ENCODE measurements around the gene GABRB1.

The GABRB1 gene

DNA sequence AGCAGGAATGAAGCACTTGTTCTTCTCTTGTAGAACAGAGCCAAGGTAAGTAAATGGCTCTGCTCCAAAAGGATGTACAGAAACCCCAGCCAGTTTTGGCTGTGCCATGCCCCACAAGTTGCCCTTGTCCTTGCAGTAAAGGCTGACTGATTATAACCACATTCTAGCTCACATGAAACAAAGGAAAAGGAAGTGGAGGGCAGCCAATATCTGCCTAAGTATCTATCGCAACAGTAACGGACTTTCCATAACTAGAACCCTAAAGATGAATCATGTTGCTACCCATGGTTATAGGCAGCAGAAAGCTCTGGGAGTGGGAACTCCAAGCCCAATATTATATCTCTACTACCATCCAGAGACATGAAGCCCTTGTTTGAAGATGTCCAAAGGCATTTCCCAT, 336.4 kb downstream of the GABRB1 start:
- Histone ChIP-seq H2BK5ac (ENCODE audit: low read depth, low read length, poor library complexity) (no peak overlapping the region), H3K4me3 (ENCODE audit: low read depth, low read length) (no peak overlapping the region), H3K4me2 (ENCODE audit: low read length) (no peak overlapping the region), H3K4me1 (ENCODE audit: control insufficient read depth in 1 of 2, insufficient read depth in 2 of 2, low read length in 2 of 2) (no peaks in the 10 kb centered on the region), H3K79me2 (ENCODE audit: control insufficient read depth, insufficient read depth, low read length, poor library complexity) (no peaks in the 10 kb centered on the region), H3K23ac (ENCODE audit: low read length) (no peak overlapping the region), H3K9ac (ENCODE audit: low read length) (no peak overlapping the region), H3K14ac (ENCODE audit: low read length) (no peak overlapping the region), H4K12ac (ENCODE audit: low read depth, low read length) (no peak overlapping the region), H2BK120ac (ENCODE audit: insufficient read depth, low read length, poor library complexity) (no peak overlapping the region), H3K4ac (ENCODE audit: low read depth, low read length) (no peak overlapping the region), H3K18ac (ENCODE audit: low read length) (no peak overlapping the region), H4K8ac (ENCODE audit: low read depth, low read length) (no peak overlapping the region), H4K91ac (ENCODE audit: low read depth, low read length) (no peak overlapping the region), H3K27ac (ENCODE audit: low read depth, low read length) (no peak overlapping the region), H3K9me3 (ENCODE audit: insufficient read depth, low read depth, low read length) (no peaks in the 10 kb centered on the region), H3K79me1 (ENCODE audit: low read length) (no peaks in the 10 kb centered on the region), H3K36me3 (ENCODE audit: control insufficient read depth in 1 of 2, insufficient read depth in 2 of 2, low read length in 2 of 2) (no peaks in the 10 kb centered on the region), H2AK5ac (ENCODE audit: low read length) (no peak overlapping the region), H2AFZ (ENCODE audit: insufficient read depth, low read length, poor library complexity) (no peak overlapping the region), H3K27me3 (ENCODE audit: insufficient read depth, low read length) (no peaks in the 10 kb centered on the region), H2BK12ac (ENCODE audit: low read length) (no peak overlapping the region)
- no peak for DNase-seq
- WGBS (ENCODE audit: extremely low coverage, insufficient coverage, insufficient read length) = no CpG with 5 or more reads among the region's 2 CpGs

DNA sequence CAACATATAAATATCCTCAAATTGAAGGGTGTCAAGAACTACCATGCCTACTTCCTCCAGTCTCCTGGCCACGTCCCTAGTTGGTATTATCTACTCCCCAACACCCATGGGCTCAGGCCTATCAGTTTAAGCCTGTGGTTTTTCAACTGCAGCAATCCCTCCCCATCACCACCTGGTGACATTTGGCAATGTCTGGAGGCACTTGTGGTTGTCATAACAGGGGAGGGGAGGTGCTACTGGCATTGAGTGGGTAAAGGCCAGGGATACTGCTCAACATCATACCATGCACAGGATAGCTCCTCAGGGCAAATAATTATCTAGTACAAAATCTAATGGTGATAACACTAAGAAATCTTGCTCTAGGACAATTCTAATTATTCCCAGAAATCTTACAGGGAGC, 336.8 kb downstream of the GABRB1 start:
- Histone ChIP-seq H3K14ac (ENCODE audit: low read length) (no peak overlapping the region), H4K12ac (ENCODE audit: low read depth, low read length) (no peak overlapping the region), H3K36me3 (ENCODE audit: control insufficient read depth in 1 of 2, insufficient read depth in 2 of 2, low read length in 2 of 2) (no peaks in the 10 kb centered on the region), H3K79me2 (ENCODE audit: control insufficient read depth, insufficient read depth, low read length, poor library complexity) (no peaks in the 10 kb centered on the region), H3K27me3 (ENCODE audit: insufficient read depth, low read length) (no peaks in the 10 kb centered on the region), H3K4me1 (ENCODE audit: control insufficient read depth in 1 of 2, insufficient read depth in 2 of 2, low read length in 2 of 2) (no peaks in the 10 kb centered on the region), H2BK120ac (ENCODE audit: insufficient read depth, low read length, poor library complexity) (no peak overlapping the region), H2BK12ac (ENCODE audit: low read length) (no peak overlapping the region), H4K8ac (ENCODE audit: low read depth, low read length) (no peak overlapping the region), H3K27ac (ENCODE audit: low read depth, low read length) (no peak overlapping the region), H2AFZ (ENCODE audit: insufficient read depth, low read length, poor library complexity) (no peak overlapping the region), H3K4me3 (ENCODE audit: low read depth, low read length) (no peak overlapping the region), H3K79me1 (ENCODE audit: low read length) (no peaks in the 10 kb centered on the region), H2AK5ac (ENCODE audit: low read length) (no peak overlapping the region), H3K23ac (ENCODE audit: low read length) (no peak overlapping the region), H3K9me3 (ENCODE audit: insufficient read depth, low read depth, low read length) (no peaks in the 10 kb centered on the region), H4K91ac (ENCODE audit: low read depth, low read length) (no peak overlapping the region), H3K4ac (ENCODE audit: low read depth, low read length) (no peak overlapping the region), H2BK5ac (ENCODE audit: low read depth, low read length, poor library complexity) (no peak overlapping the region), H3K9ac (ENCODE audit: low read length) (no peak overlapping the region), H3K18ac (ENCODE audit: low read length) (no peak overlapping the region), H3K4me2 (ENCODE audit: low read length) (no peak overlapping the region)
- DNase-seq = peak; percentile 61 to 90
- WGBS (ENCODE audit: extremely low coverage, insufficient coverage, insufficient read length) = no CpG with 5 or more reads among the region's 1 CpG

DNA sequence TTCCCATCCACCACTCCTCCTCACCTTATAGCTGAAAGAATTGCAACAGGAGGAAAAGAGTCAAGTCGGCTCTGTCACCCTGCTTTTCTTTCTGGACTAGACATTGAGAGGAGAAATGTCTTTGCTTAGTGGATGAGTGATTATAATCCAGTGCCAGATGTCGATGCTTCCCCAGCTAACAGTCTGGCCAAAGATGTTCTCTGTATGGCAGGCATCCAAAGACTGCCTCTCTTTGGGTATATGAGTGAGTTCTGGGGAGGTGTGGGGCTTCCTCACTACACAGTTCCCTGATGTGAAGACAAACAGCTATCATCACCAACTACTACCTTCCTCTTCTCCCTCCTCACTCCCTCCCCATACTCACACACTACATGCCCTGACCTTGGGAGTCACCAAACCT, 341.2 kb downstream of the GABRB1 start:
- DNase-seq = no peak
- H3K14ac ChIP-seq (ENCODE audit: low read length) = no peak overlapping the region

DNA sequence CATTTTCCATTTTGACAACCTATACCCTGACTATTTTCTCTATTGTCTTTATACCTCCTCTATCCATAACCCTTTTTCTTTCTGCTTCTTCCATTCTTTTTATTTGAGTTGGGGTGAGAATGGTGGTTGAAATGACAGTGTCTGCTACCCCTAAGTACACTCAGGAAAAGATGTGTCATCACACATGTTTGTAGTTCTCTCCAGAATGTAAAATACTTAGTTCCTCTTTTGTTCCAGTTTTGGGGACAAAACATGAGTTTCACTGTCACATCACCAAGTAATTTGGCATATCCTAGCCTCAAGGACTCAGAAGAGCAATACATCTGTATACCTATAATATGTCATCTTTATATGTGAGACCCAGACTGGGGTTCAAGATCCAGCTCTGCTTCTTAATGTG, 341.8 kb downstream of the GABRB1 start:
- H3K9me3 ChIP-seq (ENCODE audit: insufficient read depth, low read depth, low read length) = no peaks in the 10 kb centered on the region
- no peaks in the 10 kb centered on the region for H3K36me3 ChIP-seq (ENCODE audit: control insufficient read depth in 1 of 2, insufficient read depth in 2 of 2, low read length in 2 of 2)
- H2BK12ac ChIP-seq (ENCODE audit: low read length) = no peak overlapping the region
- no peaks in the 10 kb centered on the region for H3K27me3 ChIP-seq (ENCODE audit: insufficient read depth, low read length)
- H3K4ac ChIP-seq (ENCODE audit: low read depth, low read length) = no peak overlapping the region
- no peak overlapping the region for H3K23ac ChIP-seq (ENCODE audit: low read length)
- no peak overlapping the region for H4K12ac ChIP-seq (ENCODE audit: low read depth, low read length)
- no peaks in the 10 kb centered on the region for H3K79me1 ChIP-seq (ENCODE audit: low read length)
- H4K8ac ChIP-seq (ENCODE audit: low read depth, low read length) = no peak overlapping the region
- no peak overlapping the region for H2AK5ac ChIP-seq (ENCODE audit: low read length)
- H3K18ac ChIP-seq (ENCODE audit: low read length) = no peak overlapping the region
- H3K79me2 ChIP-seq (ENCODE audit: control insufficient read depth, insufficient read depth, low read length, poor library complexity) = no peaks in the 10 kb centered on the region
- H2BK5ac ChIP-seq (ENCODE audit: low read depth, low read length, poor library complexity) = no peak overlapping the region
- no peak overlapping the region for H3K9ac ChIP-seq (ENCODE audit: low read length)
- DNase-seq = no peak
- no peak overlapping the region for H4K91ac ChIP-seq (ENCODE audit: low read depth, low read length)
- no peaks in the 10 kb centered on the region for H3K4me1 ChIP-seq (ENCODE audit: control insufficient read depth in 1 of 2, insufficient read depth in 2 of 2, low read length in 2 of 2)
- no peak overlapping the region for H3K4me2 ChIP-seq (ENCODE audit: low read length)
- no peak overlapping the region for H3K27ac ChIP-seq (ENCODE audit: low read depth, low read length)
- no peak overlapping the region for H3K4me3 ChIP-seq (ENCODE audit: low read depth, low read length)
- H2BK120ac ChIP-seq (ENCODE audit: insufficient read depth, low read length, poor library complexity) = no peak overlapping the region
- no peak overlapping the region for H3K14ac ChIP-seq (ENCODE audit: low read length)
- H2AFZ ChIP-seq (ENCODE audit: insufficient read depth, low read length, poor library complexity) = no peak overlapping the region

More for the DNA sequence above, 341.2 kb downstream of the GABRB1 start:
- Histone ChIP-seq H2BK5ac (ENCODE audit: low read depth, low read length, poor library complexity) (no peak overlapping the region), H3K4me1 (ENCODE audit: control insufficient read depth in 1 of 2, insufficient read depth in 2 of 2, low read length in 2 of 2) (no peaks in the 10 kb centered on the region), H4K91ac (ENCODE audit: low read depth, low read length) (no peak overlapping the region), H3K4me3 (ENCODE audit: low read depth, low read length) (no peak overlapping the region), H3K27me3 (ENCODE audit: insufficient read depth, low read length) (no peaks in the 10 kb centered on the region), H3K4ac (ENCODE audit: low read depth, low read length) (no peak overlapping the region), H2BK120ac (ENCODE audit: insufficient read depth, low read length, poor library complexity) (no peak overlapping the region), H3K79me2 (ENCODE audit: control insufficient read depth, insufficient read depth, low read length, poor library complexity) (no peaks in the 10 kb centered on the region), H2AK5ac (ENCODE audit: low read length) (no peak overlapping the region), H3K9me3 (ENCODE audit: insufficient read depth, low read depth, low read length) (no peaks in the 10 kb centered on the region), H3K27ac (ENCODE audit: low read depth, low read length) (no peak overlapping the region), H3K18ac (ENCODE audit: low read length) (no peak overlapping the region), H3K23ac (ENCODE audit: low read length) (no peak overlapping the region), H2BK12ac (ENCODE audit: low read length) (no peak overlapping the region), H3K79me1 (ENCODE audit: low read length) (no peaks in the 10 kb centered on the region), H3K9ac (ENCODE audit: low read length) (no peak overlapping the region), H3K36me3 (ENCODE audit: control insufficient read depth in 1 of 2, insufficient read depth in 2 of 2, low read length in 2 of 2) (no peaks in the 10 kb centered on the region), H4K8ac (ENCODE audit: low read depth, low read length) (no peak overlapping the region), H3K4me2 (ENCODE audit: low read length) (no peak overlapping the region), H2AFZ (ENCODE audit: insufficient read depth, low read length, poor library complexity) (no peak overlapping the region), H4K12ac (ENCODE audit: low read depth, low read length) (no peak overlapping the region)
- WGBS (ENCODE audit: extremely low coverage, insufficient coverage, insufficient read length) = no CpG with 5 or more reads among the region's 2 CpGs
